Neural progenitor cell (in vitro differentiated cells): ENCODE data around the gene FXYD2.

Experiments used
- EZH2 ChIP-seq: fragments of 200-600 bp; sonication (generic); IDR thresholded peaks from 2 replicates; pipeline ENCODE4 v1.6.1; 2017; ENCODE audit warnings: antibody characterized with exemption, mild to moderate bottlenecking, moderate library complexity
- EZH2phosphoT487 ChIP-seq: fragments of 200-600 bp; sonication (generic); IDR thresholded peaks from 2 replicates; pipeline ENCODE4 v1.6.1; 2017; ENCODE audit warnings: antibody characterized with exemption
- TF ChIP-seq, protein P1 (sequence below): fragments of 200-600 bp; sonication (generic); IDR thresholded peaks from 2 replicates; pipeline ENCODE4 v1.5.1; 2017; ENCODE audit warnings: antibody characterized with exemption, mild to moderate bottlenecking

DNA sequence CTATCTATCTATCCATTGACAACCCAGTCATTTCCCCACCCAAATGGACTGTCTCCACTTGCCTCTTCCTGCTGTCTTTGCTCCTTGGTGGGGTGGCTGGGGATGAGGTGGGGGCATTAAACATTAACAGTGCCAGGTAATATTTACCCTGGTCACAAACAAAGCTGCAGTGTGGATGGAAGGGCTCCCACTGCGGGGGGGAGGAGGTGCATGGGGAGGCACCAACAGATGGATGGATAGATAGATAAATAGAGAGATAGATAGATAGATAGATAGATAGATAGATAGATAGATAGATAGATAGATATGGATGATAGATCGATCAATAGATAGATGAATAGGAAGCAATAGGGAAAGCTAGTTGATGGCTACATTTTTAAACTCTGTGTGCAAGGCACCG lies 2.3 kb upstream of the FXYD2 start:
- TF ChIP-seq, protein P1, sequence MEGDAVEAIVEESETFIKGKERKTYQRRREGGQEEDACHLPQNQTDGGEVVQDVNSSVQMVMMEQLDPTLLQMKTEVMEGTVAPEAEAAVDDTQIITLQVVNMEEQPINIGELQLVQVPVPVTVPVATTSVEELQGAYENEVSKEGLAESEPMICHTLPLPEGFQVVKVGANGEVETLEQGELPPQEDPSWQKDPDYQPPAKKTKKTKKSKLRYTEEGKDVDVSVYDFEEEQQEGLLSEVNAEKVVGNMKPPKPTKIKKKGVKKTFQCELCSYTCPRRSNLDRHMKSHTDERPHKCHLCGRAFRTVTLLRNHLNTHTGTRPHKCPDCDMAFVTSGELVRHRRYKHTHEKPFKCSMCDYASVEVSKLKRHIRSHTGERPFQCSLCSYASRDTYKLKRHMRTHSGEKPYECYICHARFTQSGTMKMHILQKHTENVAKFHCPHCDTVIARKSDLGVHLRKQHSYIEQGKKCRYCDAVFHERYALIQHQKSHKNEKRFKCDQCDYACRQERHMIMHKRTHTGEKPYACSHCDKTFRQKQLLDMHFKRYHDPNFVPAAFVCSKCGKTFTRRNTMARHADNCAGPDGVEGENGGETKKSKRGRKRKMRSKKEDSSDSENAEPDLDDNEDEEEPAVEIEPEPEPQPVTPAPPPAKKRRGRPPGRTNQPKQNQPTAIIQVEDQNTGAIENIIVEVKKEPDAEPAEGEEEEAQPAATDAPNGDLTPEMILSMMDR = no peak
- TF ChIP-seq EZH2 = no peak
- no peak for TF ChIP-seq EZH2phosphoT487
